ENCODE results near the gene CCDC78.

DNA sequence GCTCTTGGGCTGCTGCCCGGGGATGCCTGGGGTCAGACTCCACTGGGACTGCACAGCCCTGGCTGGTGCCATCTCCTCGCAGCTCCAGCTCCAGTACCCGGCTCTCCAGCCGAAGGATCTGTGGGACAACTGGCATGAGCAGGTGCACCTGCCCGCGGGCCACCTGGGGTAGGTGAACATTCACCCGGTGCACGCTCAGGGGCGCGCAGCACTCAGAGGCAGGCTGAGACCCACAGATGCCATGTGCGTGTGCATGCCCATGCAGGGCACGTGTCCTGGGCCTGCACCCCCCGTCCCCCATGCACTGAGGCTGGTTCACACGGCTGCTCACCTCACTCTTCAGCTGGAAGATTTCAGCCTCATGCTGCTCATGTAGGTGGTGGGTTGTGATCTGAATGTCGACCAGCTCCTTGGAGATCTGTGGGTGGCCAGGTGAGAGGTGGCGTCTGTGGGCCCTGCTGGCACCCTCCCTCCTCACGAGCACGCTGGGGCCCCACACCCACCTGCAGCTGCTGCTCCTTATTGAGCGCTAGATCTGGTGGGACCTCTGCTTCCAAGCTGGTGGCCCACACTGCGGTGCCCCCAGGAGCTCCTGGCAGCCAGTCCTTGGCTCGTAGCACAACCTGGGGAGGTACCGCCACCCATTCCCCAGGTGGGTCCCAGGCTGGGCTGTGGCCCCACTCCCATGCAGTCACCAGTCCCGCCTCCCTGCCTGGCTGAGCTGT, 618 bp downstream of the CCDC78 start:
- no peak for TF ChIP-seq POLR2A (IDR thresholded peaks at IDR 0.05; ENCODE audit: low read length)
- TF ChIP-seq GATA1 (IDR thresholded peaks at IDR 0.05; ENCODE audit: low read depth, low read length), result no peak
